ENCODE data around the gene PFKP.
"Not testable (repeated sequence)": the region's sequence is repeated elsewhere in the genome, so short reads cannot be mapped to it uniquely, and the experiment has no call there.

Gene PFKP

GRCh38 chr10:3105166-3105565, 37.8 kb downstream of the PFKP start:
- TF ChIP-seq SPI1 (IDR thresholded peaks at IDR 0.05; ENCODE audit: borderline replicate concordance, low read depth) = no peak
- no peak for TF ChIP-seq REST (IDR thresholded peaks at IDR 0.05; ENCODE audit: insufficient replicate concordance, low read depth)
- no peak for TF ChIP-seq CTCF (IDR thresholded peaks at IDR 0.05; ENCODE audit: insufficient read depth, low read length)
- no peak for TF ChIP-seq POLR2AphosphoS5 (IDR thresholded peaks at IDR 0.05; ENCODE audit: low read depth)
- no peak for TF ChIP-seq GABPA (IDR thresholded peaks at IDR 0.05; ENCODE audit: low read depth)
- Histone ChIP-seq H3K27ac (replicated peaks) (no peak overlapping the region), H3K4me3 (replicated peaks; ENCODE audit: insufficient read depth, low read length) (no peak overlapping the region), H3K27me3 (ENCODE audit: insufficient read depth, poor library complexity, severe bottlenecking) (no peaks in the 10 kb centered on the region)
- no peak for DNase-seq (ENCODE audit: low read depth in 1 of 2, low spot score in 1 of 2)

GRCh38 chr10:3105905-3106304, 38.6 kb downstream of the PFKP start:
- Histone ChIP-seq H3K27me3 (ENCODE audit: insufficient read depth, poor library complexity, severe bottlenecking) (no peaks in the 10 kb centered on the region), H3K27ac (replicated peaks) (no peak overlapping the region), H3K4me3 (replicated peaks; ENCODE audit: insufficient read depth, low read length) (no peak overlapping the region)
- DNase-seq (ENCODE audit: low read depth in 1 of 2, low spot score in 1 of 2) = no peak
- TF ChIP-seq SPI1 (IDR thresholded peaks at IDR 0.05; ENCODE audit: borderline replicate concordance, low read depth) = no peak
- no peak for TF ChIP-seq REST (IDR thresholded peaks at IDR 0.05; ENCODE audit: insufficient replicate concordance, low read depth)
- no peak for TF ChIP-seq CTCF (IDR thresholded peaks at IDR 0.05; ENCODE audit: insufficient read depth, low read length)
- TF ChIP-seq POLR2AphosphoS5 (IDR thresholded peaks at IDR 0.05; ENCODE audit: low read depth) = no peak
- no peak for TF ChIP-seq GABPA (IDR thresholded peaks at IDR 0.05; ENCODE audit: low read depth)

- DNase-seq (ENCODE audit: low read depth in 1 of 2, low spot score in 1 of 2); H3K27ac ChIP-seq (replicated peaks); H3K27me3 ChIP-seq (ENCODE audit: insufficient read depth, poor library complexity, severe bottlenecking); H3K4me3 ChIP-seq (replicated peaks; ENCODE audit: insufficient read depth, low read length): not testable (repeated sequence)
Observed at GRCh38 chr10:3106328-3106727, 39.0 kb downstream of the PFKP start.

GRCh38 chr10:3106928-3107425, 39.6 kb downstream of the PFKP start:
- no peak for DNase-seq (ENCODE audit: low read depth in 1 of 2, low spot score in 1 of 2)
- H3K27me3 ChIP-seq (ENCODE audit: insufficient read depth, poor library complexity, severe bottlenecking) = no peaks in the 10 kb centered on the region
- TF ChIP-seq CTCF (IDR thresholded peaks at IDR 0.05; ENCODE audit: insufficient read depth, low read length) (no peak), POLR2AphosphoS5 (IDR thresholded peaks at IDR 0.05; ENCODE audit: low read depth) (no peak), SPI1 (IDR thresholded peaks at IDR 0.05; ENCODE audit: borderline replicate concordance, low read depth) (no peak), REST (IDR thresholded peaks at IDR 0.05; ENCODE audit: insufficient replicate concordance, low read depth) (no peak), GABPA (IDR thresholded peaks at IDR 0.05; ENCODE audit: low read depth) (no peak)
- no peak overlapping the region for H3K27ac ChIP-seq (replicated peaks)
- no peak overlapping the region for H3K4me3 ChIP-seq (replicated peaks; ENCODE audit: insufficient read depth, low read length)

Data from HL-60 (cell line).